GM18502 (cell line): Measurements from ENCODE around the gene KCNJ10.
"Not testable (repeated sequence)": the region's sequence is repeated elsewhere in the genome, so short reads cannot be mapped to it uniquely, and the experiment has no call there.

Source experiments
- ATAC-seq: cut with Tn5 transposase; IDR thresholded peaks from one replicate; pipeline ENCODE4 v1.9.1; 2021; ENCODE audit warnings: mild to moderate bottlenecking; ENCODE audit not compliant: unreplicated experiment, poor library complexity

Gene KCNJ10

GRCh38 chr1:160069460-160070231 is at the start of gene KCNJ10:
TSS of gene KCNJ10 (minus strand) at chr1:160070160. CDS start at chr1:160042532, 27,628 bp downstream.
- ATAC-seq = no peak

GRCh38 chr1:160118928-160119327 is 49.0 kb upstream of the KCNJ10 start:
- ATAC-seq = no peak

GRCh38 chr1:160117709-160118183 is 47.8 kb upstream of the KCNJ10 start:
- ATAC-seq = no peak

DNA sequence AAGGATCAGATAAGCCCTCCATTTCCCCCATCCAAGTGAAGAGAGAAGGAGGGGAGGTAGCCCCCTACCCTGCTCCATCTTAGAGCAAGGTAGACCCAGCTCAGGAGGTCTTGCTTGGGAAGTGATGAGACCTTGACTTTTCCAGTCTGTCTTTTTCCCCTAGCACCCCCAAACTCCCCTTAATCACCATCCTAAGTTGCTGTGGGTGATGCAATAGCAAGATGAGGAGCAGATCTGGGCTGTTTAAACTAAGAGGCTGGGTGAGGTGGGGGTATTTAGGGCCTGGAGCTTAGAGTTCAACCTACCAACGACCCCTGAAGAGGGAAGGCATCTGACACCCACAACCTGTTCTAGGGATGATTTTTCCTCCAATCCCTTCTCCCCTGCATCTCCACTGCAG is 47.3 kb upstream of the KCNJ10 start:
- ATAC-seq = no peak

GRCh38 chr1:160116283-160117147 is 46.6 kb upstream of the KCNJ10 start:
- no peak for ATAC-seq

- ATAC-seq = no peak
Observed at GRCh38 chr1:160115545-160116282, 45.8 kb upstream of the KCNJ10 start, which contains the start of gene ATP1A2. TSS of gene ATP1A2 (plus strand) at chr1:160115759. CDS start at chr1:160115862, 103 bp downstream.

GRCh38 chr1:160114085-160114484 is 44.1 kb upstream of the KCNJ10 start:
- ATAC-seq = no peak

GRCh38 chr1:160113407-160113806 is 43.4 kb upstream of the KCNJ10 start:
- ATAC-seq = no peak

DNA sequence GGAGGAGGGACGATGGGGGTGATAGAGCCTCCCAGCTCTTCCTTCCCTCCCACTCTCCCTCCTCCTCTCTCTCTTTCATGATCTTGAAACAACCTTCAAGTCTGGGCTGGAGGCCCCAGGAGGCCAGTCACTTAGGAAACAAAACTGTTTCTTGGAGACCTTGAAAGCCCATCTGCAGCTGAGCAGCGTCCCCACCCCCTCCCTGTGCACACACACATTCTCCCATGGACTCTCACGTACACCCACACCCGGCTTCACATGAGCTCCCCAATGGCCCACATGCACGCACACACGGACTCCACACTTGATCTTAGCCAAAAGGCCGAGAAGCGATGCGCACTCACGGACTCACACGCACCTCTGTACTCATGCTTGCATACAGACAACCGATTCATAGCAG is 42.4 kb upstream of the KCNJ10 start:
- ATAC-seq = no peak

GRCh38 chr1:160111462-160111861 is 41.5 kb upstream of the KCNJ10 start:
- not testable (repeated sequence) for ATAC-seq

DNA sequence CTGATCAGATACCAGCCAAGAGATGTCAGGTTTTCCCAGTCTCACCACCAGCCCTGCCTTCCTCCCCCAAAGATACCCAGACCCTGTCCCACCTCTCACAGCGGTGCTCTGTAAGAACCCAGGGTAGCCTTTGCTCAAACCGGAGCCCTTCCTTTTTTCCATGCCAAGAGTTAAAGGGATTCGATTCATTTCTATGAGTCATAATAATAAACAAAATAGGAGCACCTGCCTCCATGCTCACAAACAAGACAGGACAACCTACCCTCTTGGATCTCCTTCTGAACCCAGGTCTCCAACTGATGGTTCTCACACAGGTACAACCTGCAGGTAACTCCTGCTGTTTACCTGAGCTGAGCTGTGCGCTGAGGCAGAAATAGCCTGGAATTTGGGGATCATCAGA is 39.7 kb upstream of the KCNJ10 start:
- ATAC-seq = no peak

- ATAC-seq = no peak
Observed at GRCh38 chr1:160108888-160109662, 39.1 kb upstream of the KCNJ10 start.

DNA sequence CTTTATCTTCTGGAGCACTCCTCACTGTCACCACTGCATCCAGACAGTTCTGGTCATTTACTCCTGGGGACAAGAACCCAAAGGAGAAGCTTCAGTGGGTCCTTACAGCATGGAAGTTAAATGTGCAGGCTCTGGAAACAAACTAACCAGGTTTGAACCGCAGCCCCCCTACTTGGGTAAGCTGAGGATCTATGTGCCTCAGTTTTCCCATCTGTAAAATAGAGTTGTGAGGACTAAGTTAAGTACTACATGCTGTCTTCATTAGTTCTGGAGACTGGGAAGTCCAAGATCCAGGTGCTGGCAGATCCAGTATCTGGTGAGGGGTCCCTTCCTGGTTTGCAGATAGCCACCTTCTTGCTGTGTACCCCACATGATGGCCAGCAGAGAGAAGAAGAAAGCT is 37.6 kb upstream of the KCNJ10 start:
- ATAC-seq = no peak

- ATAC-seq = no peak
Observed at GRCh38 chr1:160105155-160105554, 35.2 kb upstream of the KCNJ10 start.

- ATAC-seq = no peak
Observed at GRCh38 chr1:160104486-160104885, 34.5 kb upstream of the KCNJ10 start.

DNA sequence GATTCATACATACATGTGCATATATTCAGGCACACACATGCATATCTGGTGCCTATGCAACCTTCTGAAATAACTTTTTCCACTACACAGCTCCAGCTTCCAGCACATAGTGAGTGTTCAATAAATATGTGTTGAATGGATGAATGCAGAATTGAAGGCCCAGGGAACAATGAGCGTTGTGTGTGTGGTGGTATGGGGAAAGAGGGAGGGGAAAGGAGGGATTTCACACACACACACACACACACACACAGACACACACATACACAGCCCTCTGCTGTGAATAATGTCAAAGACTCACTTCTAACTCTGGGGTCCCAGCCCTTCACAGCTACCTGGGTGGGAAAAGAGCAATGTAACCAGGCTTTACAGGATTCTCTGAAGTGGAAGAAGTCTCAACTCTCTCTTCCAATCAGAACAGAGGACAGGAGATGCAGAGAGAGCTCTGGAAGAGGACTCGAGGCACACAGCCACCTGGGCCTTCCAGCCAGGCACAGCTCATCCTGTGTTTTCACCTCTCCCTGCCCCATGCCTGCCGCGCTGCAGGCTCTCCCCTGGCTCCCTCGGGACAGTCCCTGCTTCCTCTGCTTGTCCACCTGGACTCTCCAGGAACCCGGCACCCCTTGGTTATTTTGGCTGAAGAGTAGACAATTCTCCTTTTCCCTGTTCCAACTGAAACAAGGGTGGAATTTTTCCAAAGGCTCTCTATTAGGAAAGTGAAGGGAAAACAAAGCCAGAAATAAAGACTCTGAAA is 33.9 kb upstream of the KCNJ10 start:
- no peak for ATAC-seq

DNA sequence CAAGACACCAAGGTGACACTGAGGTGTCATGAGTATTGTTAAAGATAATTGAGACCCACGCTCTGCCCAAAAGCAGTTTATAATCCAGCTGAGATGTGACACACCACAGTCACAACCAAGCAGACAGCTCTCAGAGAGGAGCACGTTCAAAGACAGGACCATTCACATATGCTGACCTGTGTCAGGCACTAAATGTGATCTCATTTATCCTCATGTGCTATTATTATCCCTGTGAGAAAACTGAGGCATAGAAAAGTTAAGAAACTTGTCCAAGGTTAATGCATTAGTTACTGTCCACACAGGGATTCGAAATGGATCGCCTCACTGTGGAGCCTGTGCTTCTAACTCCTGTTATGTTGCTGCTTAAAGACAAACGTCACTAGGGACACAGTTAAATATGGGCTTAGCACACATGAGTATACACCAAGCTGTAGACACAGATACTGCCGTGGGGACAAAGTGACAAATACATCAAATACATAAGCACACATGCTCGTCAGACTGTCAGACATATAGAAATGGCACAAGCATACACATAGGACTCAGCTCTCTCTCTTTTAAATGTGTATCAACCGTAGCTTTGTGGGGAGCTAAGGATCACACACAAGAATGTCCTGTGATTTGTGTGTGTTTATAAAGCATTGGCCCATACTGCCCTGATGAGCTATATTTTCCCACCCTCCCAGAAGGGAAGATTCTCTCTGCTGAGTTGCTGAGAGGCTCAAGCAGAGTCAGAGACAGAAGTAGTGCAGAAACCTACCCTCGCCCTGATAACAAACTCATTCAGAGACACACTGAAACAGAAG is 32.0 kb upstream of the KCNJ10 start:
- no peak for ATAC-seq

- no peak for ATAC-seq
Observed at GRCh38 chr1:160101037-160101716, 31.2 kb upstream of the KCNJ10 start.
